Measurements from ENCODE around the gene CEMIP.
A peak's percentile ranks its signal among the peaks of the same experiment; 100 is the strongest.

Gene CEMIP

DNA sequence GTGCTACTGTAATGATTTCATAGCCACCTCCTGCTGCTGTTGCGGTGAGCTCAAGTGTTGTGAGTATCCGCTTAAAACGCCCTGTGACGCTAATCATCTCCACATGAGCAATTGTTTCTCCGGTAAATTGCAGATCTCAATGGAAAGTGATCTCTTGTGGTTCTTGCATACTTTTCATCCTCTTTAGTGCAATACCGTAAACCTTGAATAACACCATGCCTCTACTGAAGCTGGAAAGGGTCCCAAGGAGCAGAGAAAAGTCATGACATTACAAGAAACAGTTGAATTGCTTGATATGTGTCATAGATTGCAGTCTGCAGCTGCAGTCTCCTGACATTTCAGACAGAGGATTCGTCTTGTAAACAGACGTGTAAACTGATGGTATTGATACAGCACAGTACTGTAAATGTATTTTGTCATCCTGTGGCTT lies 6.0 kb upstream of the CEMIP start (continued):
- TF ChIP-seq, protein P1, sequence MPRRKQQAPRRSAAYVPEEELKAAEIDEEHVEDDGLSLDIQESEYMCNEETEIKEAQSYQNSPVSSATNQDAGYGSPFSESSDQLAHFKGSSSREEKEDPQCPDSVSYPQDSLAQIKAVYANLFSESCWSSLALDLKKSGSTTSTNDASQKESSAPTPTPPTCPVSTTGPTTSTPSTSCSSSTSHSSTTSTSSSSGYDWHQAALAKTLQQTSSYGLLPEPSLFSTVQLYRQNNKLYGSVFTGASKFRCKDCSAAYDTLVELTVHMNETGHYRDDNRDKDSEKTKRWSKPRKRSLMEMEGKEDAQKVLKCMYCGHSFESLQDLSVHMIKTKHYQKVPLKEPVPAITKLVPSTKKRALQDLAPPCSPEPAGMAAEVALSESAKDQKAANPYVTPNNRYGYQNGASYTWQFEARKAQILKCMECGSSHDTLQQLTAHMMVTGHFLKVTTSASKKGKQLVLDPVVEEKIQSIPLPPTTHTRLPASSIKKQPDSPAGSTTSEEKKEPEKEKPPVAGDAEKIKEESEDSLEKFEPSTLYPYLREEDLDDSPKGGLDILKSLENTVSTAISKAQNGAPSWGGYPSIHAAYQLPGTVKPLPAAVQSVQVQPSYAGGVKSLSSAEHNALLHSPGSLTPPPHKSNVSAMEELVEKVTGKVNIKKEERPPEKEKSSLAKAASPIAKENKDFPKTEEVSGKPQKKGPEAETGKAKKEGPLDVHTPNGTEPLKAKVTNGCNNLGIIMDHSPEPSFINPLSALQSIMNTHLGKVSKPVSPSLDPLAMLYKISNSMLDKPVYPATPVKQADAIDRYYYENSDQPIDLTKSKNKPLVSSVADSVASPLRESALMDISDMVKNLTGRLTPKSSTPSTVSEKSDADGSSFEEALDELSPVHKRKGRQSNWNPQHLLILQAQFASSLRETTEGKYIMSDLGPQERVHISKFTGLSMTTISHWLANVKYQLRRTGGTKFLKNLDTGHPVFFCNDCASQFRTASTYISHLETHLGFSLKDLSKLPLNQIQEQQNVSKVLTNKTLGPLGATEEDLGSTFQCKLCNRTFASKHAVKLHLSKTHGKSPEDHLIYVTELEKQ (tag by site-specific recombination; IDR thresholded peaks at IDR 0.05; ENCODE audit: borderline replicate concordance): peak; percentile 94
- peak; percentile 85 for TF ChIP-seq BCL11A (tag by site-specific recombination; IDR thresholded peaks at IDR 0.05; ENCODE audit: low read depth)
- TF ChIP-seq ZNF830 (tag by site-specific recombination; IDR thresholded peaks at IDR 0.05; ENCODE audit: low read depth): no peak
- no peak for TF ChIP-seq SALL2 (tag by site-specific recombination; IDR thresholded peaks at IDR 0.05; ENCODE audit: borderline replicate concordance)
- TF ChIP-seq ZXDB (tag by site-specific recombination; IDR thresholded peaks at IDR 0.05): peak; percentile 58
- TF ChIP-seq FEZF1 (tag by site-specific recombination; IDR thresholded peaks at IDR 0.05): peak; percentile 96
- no peak for TF ChIP-seq ZNF311 (tag by site-specific recombination; IDR thresholded peaks at IDR 0.05; ENCODE audit: borderline replicate concordance)
- no peak for TF ChIP-seq ZNF169 (tag by site-specific recombination; IDR thresholded peaks at IDR 0.05)
- TF ChIP-seq ZNF548 (tag by site-specific recombination; IDR thresholded peaks at IDR 0.05): no peak
- no peak for TF ChIP-seq ZNF223 (tag by site-specific recombination; IDR thresholded peaks at IDR 0.05)
- no peak for TF ChIP-seq ZNF350 (tag by site-specific recombination; IDR thresholded peaks at IDR 0.05)
- 0 out of 2 replicates have a peak, but pooled peaks have one; percentile 19 for TF ChIP-seq TRIM28 (IDR thresholded peaks at IDR 0.05; ENCODE audit: borderline replicate concordance, low read length)
- TF ChIP-seq RBAK (tag by site-specific recombination; IDR thresholded peaks at IDR 0.05): no peak
- TF ChIP-seq ZNF777 (tag by site-specific recombination; IDR thresholded peaks at IDR 0.05; ENCODE audit: borderline replicate concordance): no peak
- TF ChIP-seq, protein P2, sequence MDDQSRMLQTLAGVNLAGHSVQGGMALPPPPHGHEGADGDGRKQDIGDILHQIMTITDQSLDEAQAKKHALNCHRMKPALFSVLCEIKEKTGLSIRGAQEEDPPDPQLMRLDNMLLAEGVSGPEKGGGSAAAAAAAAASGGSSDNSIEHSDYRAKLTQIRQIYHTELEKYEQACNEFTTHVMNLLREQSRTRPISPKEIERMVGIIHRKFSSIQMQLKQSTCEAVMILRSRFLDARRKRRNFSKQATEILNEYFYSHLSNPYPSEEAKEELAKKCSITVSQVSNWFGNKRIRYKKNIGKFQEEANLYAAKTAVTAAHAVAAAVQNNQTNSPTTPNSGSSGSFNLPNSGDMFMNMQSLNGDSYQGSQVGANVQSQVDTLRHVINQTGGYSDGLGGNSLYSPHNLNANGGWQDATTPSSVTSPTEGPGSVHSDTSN (CRISPR knock-in tag; IDR thresholded peaks at IDR 0.05): no peak
- peak; percentile 89 for TF ChIP-seq SCRT2 (tag by site-specific recombination; IDR thresholded peaks at IDR 0.05)

DNA sequence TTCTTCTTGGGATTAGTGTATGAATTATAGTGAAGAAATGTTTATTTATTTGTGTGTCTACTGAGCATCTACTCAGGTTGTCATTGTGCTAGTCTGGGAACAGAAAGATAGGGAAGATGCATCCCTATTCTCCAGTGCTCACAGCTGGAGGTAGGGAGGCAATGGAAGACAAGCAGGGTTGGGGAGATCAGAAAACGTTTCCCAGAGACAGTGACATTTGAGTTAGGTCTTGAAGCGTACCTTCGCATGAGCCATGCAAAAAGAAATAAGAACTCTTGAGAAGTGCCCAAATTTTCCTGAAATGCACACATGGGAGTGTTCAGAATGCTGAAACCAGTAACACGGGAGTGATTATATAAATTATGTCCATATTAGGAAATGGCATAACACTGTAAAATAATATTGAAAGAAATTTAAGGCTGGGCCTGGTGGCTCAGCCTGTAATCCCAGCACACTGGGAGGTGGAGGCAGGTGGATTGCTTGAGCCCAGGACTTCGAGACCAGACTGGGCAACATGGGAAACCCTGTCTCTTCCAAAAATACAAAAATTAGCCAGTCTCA lies 5.3 kb upstream of the CEMIP start:
- POLR2A ChIA-PET: no interaction called here
- H3K9me3 ChIP-seq (ENCODE audit: control insufficient read depth, insufficient read depth, low read depth, low read length): no peaks in the 10 kb centered on the region
- CTCF ChIA-PET: interaction anchor here (0.5 to 3.9 kb wide), 8 partner anchors 95 to 1356 kb away, joined by 3 to 13 read pairs (median 3); no protein-coding TSS in a partner anchor
- no peak overlapping the region for H3K4me3 ChIP-seq (ENCODE audit: low read depth, low read length)
- H3K36me3 ChIP-seq (ENCODE audit: control insufficient read depth in 2 of 2, insufficient read depth in 1 of 2, low read length in 2 of 2): no peaks in the 10 kb centered on the region
- H3K27ac ChIP-seq (ENCODE audit: extremely low read depth, low read depth, low read length): no peak overlapping the region
- peaks cover 18% of the 10 kb centered on the region for H3K4me1 ChIP-seq (ENCODE audit: control insufficient read depth, insufficient read depth, low read length)
- TF ChIP-seq GLIS1 (tag by site-specific recombination; IDR thresholded peaks at IDR 0.05): peak; percentile 41; the same call in 1 of the 2 replicates
- TF ChIP-seq ZNF621 (tag by site-specific recombination; IDR thresholded peaks at IDR 0.05): no peak
- TF ChIP-seq ZNF548 (tag by site-specific recombination; IDR thresholded peaks at IDR 0.05): no peak
- TF ChIP-seq ZNF184 (tag by site-specific recombination; IDR thresholded peaks at IDR 0.05): no peak
- TF ChIP-seq, protein P3, sequence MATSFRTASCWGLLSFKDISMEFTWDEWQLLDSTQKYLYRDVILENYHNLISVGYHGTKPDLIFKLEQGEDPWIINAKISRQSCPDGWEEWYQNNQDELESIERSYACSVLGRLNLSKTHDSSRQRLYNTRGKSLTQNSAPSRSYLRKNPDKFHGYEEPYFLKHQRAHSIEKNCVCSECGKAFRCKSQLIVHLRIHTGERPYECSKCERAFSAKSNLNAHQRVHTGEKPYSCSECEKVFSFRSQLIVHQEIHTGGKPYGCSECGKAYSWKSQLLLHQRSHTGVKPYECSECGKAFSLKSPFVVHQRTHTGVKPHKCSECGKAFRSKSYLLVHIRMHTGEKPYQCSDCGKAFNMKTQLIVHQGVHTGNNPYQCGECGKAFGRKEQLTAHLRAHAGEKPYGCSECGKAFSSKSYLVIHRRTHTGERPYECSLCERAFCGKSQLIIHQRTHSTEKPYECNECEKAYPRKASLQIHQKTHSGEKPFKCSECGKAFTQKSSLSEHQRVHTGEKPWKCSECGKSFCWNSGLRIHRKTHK (tag by site-specific recombination; IDR thresholded peaks at IDR 0.05): no peak
- TF ChIP-seq ZBTB8A (tag by site-specific recombination; IDR thresholded peaks at IDR 0.05): peak; percentile 42; the same call in 1 of the 2 replicates
- no peak for TF ChIP-seq ZNF335 (tag by site-specific recombination; conservative IDR thresholded peaks at IDR 0.05)
- no peak for TF ChIP-seq ZNF19 (tag by site-specific recombination; IDR thresholded peaks at IDR 0.05; ENCODE audit: low read depth)
- TF ChIP-seq, protein P4, sequence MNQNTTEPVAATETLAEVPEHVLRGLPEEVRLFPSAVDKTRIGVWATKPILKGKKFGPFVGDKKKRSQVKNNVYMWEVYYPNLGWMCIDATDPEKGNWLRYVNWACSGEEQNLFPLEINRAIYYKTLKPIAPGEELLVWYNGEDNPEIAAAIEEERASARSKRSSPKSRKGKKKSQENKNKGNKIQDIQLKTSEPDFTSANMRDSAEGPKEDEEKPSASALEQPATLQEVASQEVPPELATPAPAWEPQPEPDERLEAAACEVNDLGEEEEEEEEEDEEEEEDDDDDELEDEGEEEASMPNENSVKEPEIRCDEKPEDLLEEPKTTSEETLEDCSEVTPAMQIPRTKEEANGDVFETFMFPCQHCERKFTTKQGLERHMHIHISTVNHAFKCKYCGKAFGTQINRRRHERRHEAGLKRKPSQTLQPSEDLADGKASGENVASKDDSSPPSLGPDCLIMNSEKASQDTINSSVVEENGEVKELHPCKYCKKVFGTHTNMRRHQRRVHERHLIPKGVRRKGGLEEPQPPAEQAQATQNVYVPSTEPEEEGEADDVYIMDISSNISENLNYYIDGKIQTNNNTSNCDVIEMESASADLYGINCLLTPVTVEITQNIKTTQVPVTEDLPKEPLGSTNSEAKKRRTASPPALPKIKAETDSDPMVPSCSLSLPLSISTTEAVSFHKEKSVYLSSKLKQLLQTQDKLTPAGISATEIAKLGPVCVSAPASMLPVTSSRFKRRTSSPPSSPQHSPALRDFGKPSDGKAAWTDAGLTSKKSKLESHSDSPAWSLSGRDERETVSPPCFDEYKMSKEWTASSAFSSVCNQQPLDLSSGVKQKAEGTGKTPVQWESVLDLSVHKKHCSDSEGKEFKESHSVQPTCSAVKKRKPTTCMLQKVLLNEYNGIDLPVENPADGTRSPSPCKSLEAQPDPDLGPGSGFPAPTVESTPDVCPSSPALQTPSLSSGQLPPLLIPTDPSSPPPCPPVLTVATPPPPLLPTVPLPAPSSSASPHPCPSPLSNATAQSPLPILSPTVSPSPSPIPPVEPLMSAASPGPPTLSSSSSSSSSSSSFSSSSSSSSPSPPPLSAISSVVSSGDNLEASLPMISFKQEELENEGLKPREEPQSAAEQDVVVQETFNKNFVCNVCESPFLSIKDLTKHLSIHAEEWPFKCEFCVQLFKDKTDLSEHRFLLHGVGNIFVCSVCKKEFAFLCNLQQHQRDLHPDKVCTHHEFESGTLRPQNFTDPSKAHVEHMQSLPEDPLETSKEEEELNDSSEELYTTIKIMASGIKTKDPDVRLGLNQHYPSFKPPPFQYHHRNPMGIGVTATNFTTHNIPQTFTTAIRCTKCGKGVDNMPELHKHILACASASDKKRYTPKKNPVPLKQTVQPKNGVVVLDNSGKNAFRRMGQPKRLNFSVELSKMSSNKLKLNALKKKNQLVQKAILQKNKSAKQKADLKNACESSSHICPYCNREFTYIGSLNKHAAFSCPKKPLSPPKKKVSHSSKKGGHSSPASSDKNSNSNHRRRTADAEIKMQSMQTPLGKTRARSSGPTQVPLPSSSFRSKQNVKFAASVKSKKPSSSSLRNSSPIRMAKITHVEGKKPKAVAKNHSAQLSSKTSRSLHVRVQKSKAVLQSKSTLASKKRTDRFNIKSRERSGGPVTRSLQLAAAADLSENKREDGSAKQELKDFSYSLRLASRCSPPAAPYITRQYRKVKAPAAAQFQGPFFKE (tag by site-specific recombination; IDR thresholded peaks at IDR 0.05; ENCODE audit: borderline replicate concordance): no peak
- TF ChIP-seq OVOL3 (tag by site-specific recombination; IDR thresholded peaks at IDR 0.05): no peak

Measured in HEK293 (cell line).